GM19023 (cell line): ENCODE results near the gene TBX1.

ENCODE experiments used
- ATAC-seq: cut with Tn5 transposase; IDR thresholded peaks from one replicate; pipeline ENCODE4 v1.9.1; 2021; ENCODE audit warnings: mild to moderate bottlenecking, moderate library complexity; ENCODE audit not compliant: unreplicated experiment

The TBX1 gene

DNA sequence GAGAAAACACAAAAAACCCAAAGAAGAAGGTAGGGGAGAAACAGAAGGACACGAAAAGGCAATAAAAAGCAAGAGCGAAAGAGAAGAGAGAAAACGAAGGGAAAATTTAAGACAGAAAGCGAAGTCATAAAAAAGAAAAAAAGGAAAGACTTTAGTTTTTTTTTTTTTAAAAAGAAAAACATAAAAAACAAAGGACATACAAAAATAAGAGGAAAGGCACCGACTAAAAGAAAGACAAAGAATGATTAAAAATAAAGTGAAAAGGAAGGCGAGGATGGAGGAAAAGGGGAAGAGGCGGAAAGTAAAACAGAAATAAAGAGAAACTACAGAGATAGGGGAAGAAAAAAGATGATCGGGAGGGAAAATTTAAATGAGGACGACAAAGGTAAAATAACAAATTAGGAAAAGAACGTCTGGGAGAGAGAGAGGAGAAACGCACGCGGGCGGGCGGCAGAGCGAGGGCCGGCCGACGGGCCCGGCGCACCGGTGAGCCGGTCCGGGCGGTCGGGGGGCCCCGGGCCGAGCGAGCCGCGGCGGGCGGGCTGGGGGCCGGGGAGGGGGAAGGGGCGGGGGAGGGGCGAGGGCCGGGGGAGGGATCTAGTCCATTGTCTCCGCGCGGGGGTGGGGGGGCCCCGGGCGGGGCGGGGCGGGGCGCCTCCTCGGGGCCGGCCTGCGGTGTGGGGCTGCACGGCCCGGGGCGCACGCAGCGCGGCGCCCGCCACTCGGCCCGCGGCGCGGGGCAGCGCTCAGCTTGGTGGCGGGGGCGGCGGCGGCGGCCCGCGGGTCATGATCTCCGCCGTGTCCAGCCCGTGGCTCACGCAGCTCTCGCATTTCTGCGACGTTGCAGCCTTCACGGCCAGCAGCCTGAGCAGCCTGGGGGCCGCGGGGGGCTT, at the start of gene TBX1:
TBX1 (plus strand) TSS at position 721 of the 893 bp plus-strand sequence; CDS start at position 787, 66 bp downstream.
- no peak for ATAC-seq

DNA sequence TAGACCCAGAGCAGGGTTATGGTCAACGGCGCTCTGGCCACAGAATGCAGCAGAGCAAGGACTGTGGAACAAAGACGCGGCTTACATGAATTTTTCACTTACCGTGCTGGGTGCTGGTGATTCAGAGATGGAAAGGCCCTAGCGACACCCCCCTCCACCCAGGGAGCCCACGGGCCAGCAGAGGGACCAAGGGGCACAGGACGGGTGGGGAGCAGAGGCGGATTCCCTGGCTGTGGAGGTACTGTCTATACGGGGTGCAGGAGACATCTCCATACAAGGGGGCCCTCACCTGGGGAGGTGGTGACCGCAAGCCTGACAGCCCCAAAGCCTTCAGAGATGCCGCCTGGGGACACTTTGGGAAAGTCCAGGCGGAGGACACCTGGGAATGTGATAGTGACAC, 47.3 kb upstream of the TBX1 start:
- ATAC-seq, result no peak

GRCh38 chr22:19713650-19714311, 46.8 kb upstream of the TBX1 start:
- ATAC-seq, result no peak

- no peak for ATAC-seq
Observed at GRCh38 chr22:19714312-19715187, 46.0 kb upstream of the TBX1 start, which contains the start of gene SEPTIN5. SEPTIN5 (plus strand) TSS chr22:19714503; CDS start chr22:19714589, 86 bp downstream.

DNA sequence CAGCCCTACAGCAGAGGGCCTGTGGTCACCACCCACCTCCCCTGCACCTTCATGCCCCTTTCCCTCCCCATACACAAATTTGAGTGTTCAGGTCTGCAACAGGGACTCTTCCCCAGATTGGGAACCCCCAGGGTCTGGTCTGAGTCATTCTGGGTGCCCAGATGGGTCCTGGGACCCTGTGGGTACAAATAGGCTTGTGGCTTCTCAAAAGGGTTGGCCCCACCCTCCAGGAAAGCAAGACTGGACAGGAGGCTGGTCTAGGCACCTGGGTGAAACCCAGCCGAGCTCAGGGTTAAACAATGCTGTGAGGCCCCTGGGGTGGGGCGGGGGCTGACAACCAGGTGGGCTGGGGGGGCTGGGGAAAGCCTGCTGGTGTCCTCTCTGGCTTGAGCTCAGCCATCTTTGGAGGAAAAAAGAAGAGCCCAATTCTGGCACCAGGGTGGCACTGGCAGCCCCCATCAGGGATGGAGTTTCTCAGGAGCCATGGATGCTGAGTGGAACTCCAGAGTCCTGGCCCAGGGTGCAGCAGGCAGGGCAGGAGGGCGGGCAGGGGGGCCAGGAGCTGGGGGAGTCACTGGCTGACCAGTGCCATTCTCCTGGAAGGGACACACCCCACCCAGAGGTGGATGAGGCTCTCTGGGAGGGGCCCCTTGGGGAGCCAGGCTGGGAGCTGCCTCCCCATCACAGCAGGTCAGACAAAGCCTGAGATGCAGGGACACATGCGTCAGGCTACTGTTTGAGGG, 45.2 kb upstream of the TBX1 start:
- no peak for ATAC-seq

DNA sequence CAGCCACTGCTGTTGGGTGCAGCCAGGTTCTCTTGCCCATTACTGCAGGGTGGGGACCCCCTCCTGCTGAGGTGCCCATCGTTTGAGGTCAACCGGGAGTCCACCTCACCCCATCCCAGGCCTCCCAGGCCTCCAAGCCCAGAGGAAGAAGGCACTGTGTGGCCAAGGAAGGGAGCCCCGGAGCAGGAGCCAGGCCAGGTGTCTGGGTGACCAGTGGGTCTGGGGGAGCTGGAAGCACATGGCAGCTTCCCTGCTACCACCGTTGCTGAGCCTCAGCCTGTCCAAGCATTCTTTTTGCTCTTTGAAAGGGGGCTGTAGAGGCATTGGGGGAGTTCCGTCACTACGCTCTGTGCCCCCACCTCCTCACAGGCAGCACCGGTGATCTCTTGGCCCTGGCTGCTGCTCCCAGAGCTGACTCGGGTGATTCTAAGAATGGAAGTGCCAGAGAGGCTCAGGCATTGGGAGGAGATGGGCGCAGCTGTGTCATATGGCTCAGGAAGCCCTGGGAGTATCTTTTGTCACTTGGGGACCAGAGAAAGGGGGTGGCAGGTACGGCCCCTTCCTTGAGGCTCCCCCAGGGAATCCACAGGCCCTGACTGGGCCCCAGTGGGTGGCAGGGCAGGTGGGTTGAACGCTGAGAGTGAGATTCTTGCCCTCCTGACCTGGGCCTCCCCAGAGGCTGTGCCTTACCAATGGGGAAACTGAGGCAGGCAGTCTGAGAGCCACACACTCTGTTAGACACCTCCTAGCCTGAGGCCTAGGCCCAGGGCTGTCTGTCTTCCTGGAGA, 44.3 kb upstream of the TBX1 start:
- no peak for ATAC-seq

- no peak for ATAC-seq
Observed at GRCh38 chr22:19716829-19717105, 43.8 kb upstream of the TBX1 start.

DNA sequence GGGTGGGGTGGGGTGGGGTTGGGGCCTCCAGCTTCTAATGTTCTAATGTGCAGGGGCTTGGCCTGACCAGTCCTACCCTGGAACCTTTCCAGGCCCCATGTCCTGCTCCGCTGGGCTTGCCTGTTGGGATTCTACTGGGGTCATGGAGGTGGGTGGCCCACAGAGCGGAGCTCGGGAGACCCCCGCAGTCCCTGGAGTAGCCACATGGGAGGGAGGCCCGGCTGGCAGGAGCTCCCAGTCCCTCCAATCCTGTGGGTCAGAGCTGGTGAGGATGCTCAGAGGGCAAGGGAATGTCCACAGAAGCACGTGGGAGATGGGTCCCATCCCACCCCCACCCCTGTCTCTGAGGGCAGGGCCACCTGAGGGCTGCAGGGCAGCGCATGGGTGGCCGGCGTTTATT, 43.4 kb upstream of the TBX1 start:
- no peak for ATAC-seq

- peak; percentile 62 for ATAC-seq
Observed at GRCh38 chr22:19717691-19718455, 42.7 kb upstream of the TBX1 start.

GRCh38 chr22:19718456-19719049, 42.0 kb upstream of the TBX1 start:
- no peak for ATAC-seq

DNA sequence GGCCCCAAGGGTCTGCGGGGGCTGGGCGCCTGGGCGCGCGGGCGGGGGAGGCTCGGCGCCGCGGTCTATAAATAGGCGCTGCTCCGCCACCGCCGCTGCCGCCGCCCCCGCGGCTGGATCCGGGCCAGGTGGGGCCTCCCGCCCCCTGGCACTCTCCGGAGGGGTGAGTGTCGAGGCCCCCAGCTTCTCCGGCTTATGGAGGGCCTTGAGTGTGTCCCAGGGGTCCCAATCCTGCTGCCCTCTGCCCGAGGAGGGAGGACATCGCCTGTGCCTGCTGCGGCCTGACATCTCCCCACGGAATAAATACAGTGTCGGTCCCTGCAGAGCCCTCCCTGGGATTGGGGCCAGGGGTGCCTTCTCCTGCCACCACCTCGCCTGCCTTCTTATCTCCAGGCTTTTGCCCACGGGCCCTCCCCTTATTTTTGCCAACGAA, 41.5 kb upstream of the TBX1 start:
- no peak for ATAC-seq

DNA sequence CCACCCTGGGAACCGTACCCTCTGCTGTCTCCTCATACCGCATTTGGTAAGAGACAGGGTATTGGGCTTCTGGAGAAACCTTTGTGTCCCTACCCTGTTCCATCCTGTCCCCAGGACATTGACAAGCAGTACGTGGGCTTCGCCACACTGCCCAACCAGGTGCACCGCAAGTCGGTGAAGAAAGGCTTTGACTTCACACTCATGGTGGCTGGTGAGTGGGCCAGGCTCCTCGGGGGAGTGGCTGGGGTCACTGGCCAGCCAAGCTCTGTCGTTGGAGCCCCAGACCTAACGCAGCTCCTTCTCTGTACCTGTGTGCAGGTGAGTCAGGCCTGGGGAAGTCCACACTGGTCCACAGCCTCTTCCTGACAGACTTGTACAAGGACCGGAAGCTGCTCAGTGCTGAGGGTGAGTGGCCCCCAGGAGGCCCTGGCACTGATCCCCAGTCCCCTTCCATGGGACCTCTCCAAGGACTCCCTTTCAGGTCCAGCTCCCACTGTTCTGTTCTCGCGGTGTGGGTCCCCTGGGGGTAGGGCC, 41.0 kb upstream of the TBX1 start:
- no peak for ATAC-seq

GRCh38 chr22:19720150-19720827, 40.3 kb upstream of the TBX1 start:
- no peak for ATAC-seq

DNA sequence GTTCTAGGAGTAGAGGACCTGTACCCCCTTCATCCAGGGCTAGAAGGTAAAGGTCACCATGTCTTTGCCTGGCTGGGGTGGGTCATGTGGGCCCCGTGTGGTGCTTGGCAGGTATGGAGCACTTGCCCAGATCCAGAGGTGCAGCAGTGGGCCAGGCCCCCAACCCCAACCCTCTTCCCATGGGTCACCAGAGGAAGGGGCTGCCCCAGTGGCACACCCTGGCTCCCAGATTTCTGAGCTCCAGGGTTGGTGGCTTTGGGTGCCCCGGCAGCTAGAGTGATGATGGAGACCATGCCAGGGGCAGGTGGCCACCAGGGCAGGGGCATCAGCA, 39.6 kb upstream of the TBX1 start:
- ATAC-seq, result no peak

DNA sequence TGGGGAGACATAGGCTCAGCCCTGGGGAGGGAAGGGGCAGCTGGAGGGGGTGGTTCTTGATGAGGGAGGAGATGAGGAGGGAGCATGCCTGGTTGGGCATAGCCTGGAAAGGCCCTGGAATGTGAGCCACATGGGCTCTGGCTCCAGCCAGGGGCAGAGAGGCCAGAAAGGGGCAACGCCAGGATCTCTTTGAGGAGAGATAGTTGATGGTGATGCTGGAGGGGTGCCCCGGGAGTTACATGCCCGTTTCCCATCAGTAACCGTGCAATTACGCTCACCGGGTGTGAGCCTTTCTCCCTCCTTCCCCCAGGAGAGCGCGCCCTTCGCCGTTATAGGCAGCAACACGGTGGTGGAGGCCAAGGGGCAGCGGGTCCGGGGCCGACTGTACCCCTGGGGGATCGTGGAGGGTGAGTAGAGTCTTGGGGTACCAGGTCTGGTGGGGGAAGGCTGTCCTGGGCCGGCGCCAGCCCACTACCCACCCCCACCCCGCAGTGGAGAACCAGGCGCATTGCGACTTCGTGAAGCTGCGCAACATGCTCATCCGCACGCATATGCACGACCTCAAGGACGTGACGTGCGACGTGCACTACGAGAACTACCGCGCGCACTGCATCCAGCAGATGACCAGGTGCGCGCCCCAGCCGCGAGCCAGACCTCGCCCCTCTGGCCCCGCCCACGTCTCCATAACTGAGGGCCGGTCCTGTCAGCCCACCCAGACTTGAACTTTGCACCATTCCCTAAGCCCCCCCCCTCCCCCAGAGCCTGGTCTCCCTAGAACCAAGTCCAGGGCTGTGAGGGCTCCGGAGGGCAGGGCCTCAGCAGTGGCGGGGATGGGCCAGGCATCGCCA, 39.0 kb upstream of the TBX1 start:
- ATAC-seq, result no peak

DNA sequence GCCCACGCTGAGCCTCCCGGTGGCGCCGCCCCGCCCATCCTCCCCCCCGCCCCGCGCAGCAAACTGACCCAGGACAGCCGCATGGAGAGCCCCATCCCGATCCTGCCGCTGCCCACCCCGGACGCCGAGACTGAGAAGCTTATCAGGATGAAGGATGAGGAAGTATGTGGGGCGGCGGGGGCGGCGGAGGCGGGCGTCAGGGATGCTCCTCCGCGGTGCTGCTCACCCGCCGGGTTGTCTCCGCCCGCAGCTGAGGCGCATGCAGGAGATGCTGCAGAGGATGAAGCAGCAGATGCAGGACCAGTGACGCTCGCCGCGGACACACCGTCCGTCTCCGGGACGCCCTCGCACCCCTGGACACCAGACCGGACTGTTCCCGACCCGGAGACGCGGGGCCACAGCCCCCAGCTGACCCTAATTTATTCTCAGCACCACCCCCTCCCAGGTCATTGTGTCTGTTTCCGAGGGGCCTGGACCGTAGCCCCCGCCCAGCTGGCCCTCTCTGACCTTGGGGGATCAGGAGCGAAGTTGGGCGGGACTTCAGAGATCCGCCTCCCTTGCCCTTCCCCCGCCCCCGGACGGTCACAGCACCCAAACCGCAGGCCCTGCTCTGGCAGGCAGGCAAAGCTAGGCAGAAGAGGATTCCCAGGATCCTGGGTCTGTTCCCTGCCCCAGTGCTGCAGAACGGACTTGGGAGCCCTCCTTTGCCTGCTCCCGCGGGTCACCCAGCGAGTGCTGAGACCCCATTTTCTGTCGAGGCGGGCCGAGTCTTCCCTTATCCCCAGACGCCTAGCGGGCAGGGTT, 38.2 kb upstream of the TBX1 start:
- ATAC-seq, result no peak

- no peak for ATAC-seq
Observed at GRCh38 chr22:19722982-19723231, 37.7 kb upstream of the TBX1 start.
